GM19372 (cell line): ENCODE results near the gene RTBDN.

ENCODE experiments used
- ATAC-seq: cut with Tn5 transposase; IDR thresholded peaks from one replicate; pipeline ENCODE4 v1.9.1; 2021; ENCODE audit warnings: mild to moderate bottlenecking, low read depth, moderate library complexity; ENCODE audit not compliant: unreplicated experiment

The RTBDN gene

DNA sequence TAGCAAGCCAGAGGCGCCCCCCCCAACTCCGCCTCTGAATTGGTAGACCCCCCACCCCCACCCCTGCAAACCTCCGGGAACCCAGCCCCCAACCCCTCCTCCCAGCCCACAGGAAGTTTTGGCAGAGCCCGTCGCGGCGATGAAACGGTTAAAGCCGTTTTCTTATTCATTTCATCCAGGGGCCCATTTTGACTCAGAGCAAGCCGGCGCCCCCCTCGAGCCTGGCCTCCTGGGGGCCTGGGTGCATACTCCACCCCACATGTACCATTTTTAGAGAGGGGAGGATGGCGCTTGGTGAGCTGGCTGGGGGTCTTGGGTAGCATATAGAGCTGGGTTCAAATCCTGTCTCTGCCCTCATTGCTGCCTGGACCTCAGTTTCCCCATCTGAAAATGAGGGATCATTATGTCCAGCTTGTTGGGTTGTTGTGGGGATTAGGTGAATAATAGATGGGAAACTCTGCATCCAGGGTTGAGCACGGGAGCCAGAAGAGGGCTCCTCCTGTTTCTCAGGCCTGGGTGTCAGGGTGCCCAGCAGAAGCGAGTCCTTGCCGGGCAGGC, 51.0 kb downstream of the RTBDN start:
- ATAC-seq = no peak

DNA sequence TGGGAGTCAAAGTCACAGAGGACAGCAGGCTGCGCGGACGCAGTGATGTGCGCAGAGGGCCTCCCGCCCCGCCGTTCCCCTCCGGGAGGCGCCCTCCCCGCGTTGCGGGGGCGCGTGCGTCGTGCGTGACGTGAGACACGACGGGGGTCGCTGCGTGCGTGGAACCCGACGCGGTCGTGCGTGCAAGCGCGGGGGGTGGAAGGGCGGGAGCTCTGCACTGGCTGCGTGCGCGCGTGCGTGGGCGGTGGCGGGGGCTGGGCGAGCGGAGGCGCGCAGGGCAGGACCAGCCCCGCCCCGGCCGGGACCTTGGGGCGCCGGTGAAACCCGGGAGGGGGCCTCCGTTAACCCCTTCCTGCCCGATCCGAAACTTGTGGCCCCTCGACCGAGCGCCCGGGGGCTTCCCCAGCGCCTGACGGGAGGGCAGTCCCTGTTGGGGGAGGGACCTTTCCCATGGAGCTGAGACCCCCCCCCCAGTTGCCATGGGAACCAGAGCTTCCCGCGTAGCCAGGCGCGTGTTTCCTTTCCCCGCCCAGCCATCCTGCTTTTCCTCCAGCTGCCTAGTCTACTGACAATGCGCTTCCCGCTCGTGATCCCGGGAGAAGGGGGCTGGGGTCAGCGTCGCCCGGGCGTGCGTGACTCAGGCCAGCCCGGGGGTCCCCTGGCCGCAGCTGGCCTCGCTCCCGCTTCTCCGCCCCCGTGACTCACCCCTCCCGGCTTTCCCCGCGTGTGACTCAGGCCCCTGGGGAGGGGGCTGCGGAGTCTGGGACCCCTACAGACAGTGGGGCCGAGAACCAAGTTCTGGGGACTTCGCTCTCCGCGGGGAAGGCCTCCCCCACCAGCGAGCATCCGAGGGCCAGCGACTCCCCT, 51.7 kb downstream of the RTBDN start:
- peak; percentile 47 for ATAC-seq

DNA sequence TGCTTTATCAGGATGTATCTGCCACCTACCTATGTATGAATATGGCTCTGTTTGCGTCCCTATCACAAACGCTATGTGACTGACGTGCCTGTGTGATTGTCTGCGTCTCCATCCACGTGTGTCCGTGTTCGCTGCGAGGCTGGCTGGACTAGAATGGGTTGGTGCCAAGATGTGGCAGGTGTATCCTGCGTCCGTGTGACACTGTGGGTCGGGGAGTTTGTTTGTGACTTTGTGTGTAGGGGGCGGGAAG, 52.3 kb downstream of the RTBDN start:
- no peak for ATAC-seq

- ATAC-seq = no peak
These were observed 55.0 kb downstream of the RTBDN start for GRCh38 chr19:12779162-12779993.

- no peak for ATAC-seq
These were observed 55.5 kb downstream of the RTBDN start for GRCh38 chr19:12778905-12779161.

GRCh38 chr19:12778017-12778904, 56.1 kb downstream of the RTBDN start:
- no peak for ATAC-seq

GRCh38 chr19:12777217-12778016, 57.0 kb downstream of the RTBDN start:
- ATAC-seq = no peak
